Fibroblast of pulmonary artery (primary cell): Measurements from ENCODE around the gene DNAJC5G.

ENCODE experiments used
- DNase-seq: peaks from one replicate; pipeline ENCODE4 v3.0.0-alpha.2; 2010; ENCODE audit warnings: low read depth
- H3K4me3 ChIP-seq: replicated peaks from 2 replicates; pipeline ENCODE4 v1.5.1; 2011; ENCODE audit warnings: low read depth, mild to moderate bottlenecking, control low read depth, low read length, moderate library complexity
- TF ChIP-seq, protein P1 (sequence below): IDR thresholded peaks from 2 replicates; pipeline ENCODE4 v1.5.1; 2011; ENCODE audit warnings: mild to moderate bottlenecking, control low read depth, low read length, inconsistent platforms; ENCODE audit errors: missing control alignments

DNAJC5G gene

DNA sequence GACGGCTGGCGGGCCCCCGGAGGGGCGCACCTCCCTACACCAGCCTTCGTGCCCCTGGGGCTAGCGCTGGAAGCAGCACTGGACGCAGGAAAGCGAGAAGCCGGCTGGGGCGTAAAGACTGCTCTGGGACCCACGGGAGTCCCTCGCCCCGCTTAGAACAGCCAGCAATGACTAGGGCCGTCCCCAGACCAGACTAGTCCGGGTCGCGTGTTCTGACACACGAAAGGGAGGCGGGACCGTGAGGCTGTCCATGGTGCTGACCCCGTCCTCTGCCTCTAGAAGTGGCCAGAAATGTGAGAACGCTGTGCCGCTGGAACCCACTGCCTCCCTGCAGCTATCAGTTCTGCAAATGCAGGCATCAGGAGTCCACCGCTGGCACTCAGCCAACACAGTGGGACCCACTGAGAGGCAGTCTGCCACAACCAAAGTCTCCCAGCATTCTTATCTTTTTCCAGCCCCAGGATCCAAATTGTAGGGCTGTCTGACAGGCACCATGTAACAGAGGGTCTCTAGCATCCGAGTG, 33.2 kb downstream of the DNAJC5G start, which contains the start of gene UCN:
UCN (minus strand) TSS at position 87 of the 523 bp plus-strand sequence. CDS start 550 bp downstream, outside the sequence.
- no peak within 1 kb of the TSS for H3K4me3 ChIP-seq
- TF ChIP-seq, protein P1, sequence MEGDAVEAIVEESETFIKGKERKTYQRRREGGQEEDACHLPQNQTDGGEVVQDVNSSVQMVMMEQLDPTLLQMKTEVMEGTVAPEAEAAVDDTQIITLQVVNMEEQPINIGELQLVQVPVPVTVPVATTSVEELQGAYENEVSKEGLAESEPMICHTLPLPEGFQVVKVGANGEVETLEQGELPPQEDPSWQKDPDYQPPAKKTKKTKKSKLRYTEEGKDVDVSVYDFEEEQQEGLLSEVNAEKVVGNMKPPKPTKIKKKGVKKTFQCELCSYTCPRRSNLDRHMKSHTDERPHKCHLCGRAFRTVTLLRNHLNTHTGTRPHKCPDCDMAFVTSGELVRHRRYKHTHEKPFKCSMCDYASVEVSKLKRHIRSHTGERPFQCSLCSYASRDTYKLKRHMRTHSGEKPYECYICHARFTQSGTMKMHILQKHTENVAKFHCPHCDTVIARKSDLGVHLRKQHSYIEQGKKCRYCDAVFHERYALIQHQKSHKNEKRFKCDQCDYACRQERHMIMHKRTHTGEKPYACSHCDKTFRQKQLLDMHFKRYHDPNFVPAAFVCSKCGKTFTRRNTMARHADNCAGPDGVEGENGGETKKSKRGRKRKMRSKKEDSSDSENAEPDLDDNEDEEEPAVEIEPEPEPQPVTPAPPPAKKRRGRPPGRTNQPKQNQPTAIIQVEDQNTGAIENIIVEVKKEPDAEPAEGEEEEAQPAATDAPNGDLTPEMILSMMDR = no peak
- peak; percentile 55 for DNase-seq

DNA sequence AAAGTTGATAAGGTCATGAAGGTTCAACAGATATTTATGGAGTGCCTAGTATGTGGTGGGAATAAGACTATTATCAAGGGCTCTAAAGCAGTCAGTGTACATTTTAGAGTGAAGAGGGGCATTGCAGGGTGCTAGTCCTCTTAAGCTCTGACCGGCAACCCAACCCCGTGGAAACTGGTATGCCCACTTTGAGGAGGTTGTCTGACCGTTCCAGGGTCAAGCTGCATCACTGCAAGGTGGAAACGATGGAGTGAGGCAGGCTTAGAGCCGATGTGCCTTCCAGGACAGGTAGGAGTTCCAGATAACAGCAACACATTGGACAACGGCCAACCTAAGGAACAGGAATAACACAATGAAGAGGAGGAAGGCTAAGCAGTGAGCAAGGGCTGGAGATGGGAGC, 34.4 kb downstream of the DNAJC5G start:
- TF ChIP-seq, protein P1 = no peak
- no peak for DNase-seq
- no peak overlapping the region for H3K4me3 ChIP-seq

DNA sequence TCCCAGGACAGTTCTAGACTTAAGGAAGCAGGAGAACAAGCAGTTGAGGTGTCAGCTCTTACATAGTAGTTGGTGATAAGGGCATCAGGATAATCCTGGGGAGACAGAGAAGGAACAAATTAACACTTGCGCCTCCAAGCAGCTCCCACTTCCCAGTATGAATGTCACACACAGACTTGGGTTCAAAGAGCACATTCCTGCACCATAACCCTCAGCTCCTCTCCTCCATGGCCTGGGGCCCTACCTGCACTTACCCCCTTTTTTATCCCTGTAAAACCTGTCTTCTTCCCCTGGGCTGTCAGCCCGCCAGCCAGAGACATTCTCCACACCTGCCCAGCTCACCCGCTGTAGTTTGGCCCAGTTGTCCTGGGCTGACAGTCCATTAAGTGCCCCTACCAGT, 36.9 kb downstream of the DNAJC5G start:
- DNase-seq = no peak
- no peak overlapping the region for H3K4me3 ChIP-seq
- TF ChIP-seq, protein P1 = no peak

DNA sequence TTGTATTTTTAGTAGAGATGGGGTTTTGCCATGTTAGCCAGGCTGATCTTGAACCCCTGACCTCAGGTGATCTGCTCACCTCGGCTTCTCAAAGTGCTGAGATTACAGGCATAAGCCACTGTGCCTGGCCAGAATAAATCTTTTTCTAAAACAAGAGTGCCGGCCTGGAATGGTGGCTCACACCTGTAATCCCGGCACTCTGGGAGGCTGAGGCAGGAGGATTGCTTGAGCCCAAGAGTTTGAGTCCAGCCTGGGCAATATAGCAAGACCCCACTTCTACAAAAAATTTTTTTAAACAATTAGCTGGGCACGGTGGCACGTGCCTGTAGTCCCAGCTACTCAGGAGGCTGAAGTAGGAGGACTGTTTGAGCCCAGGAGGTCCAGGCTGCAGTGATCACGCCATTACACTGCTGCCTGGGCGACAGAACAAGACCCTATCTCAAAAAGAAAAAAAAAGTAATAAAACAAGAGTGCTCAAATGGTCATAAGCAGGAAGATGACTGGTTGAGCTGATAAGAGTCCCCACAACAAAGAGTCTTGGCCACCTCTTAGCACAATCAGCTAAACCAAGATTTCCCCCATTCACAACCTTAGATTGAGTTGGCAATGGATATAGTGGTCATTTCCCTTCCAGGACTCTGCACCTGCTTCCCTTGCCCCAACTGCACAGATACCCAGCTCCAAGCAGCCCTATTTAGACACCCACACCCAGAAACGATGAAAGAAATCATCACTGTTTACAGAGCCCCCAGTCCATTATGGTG, 38.8 kb downstream of the DNAJC5G start:
- no peak for DNase-seq
- TF ChIP-seq, protein P1 = no peak
- no peak overlapping the region for H3K4me3 ChIP-seq

DNA sequence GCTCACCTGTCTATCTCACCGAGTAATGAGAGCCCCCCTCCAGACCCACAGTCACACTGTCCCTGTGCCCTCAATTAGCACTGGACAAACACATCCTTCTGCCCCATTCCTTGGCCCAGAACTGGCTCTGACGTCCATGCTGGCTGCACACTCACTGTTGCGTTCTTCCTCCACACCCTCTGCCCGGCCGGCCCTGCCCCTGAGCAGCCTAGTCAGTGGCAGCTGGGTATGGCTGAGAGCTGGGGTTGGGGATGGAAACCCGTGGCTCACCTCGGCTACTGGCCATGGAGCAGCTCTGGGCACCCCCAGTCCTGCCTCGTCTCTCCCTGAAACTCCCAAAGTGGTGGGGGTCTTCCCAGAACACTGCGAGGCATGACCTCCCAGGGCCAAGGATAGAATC, 39.5 kb downstream of the DNAJC5G start:
- TF ChIP-seq, protein P1 = no peak
- H3K4me3 ChIP-seq = no peak overlapping the region

GRCh38 chr2:27315122-27315521, 39.9 kb downstream of the DNAJC5G start:
- TF ChIP-seq, protein P1 = no peak
- no peak overlapping the region for H3K4me3 ChIP-seq

More for the DNA sequence above, 39.5 kb downstream of the DNAJC5G start:
- no peak for DNase-seq

More at GRCh38 chr2:27315122-27315521, 39.9 kb downstream of the DNAJC5G start:
- DNase-seq = no peak
